Measurements from ENCODE around the gene RIPPLY1.

The RIPPLY1 gene, protein sequence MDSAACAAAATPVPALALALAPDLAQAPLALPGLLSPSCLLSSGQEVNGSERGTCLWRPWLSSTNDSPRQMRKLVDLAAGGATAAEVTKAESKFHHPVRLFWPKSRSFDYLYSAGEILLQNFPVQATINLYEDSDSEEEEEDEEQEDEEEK

GRCh38 chrX:106903291-106903824, at the start of gene RIPPLY1:
Gene RIPPLY1 (minus strand): TSS chrX:106903341. CDS start chrX:106903287, 54 bp downstream.
- DNase-seq: no peak
- intact Hi-C loops (cut with DNase I): no loop called here

GRCh38 chrX:106952538-106952937, 49.4 kb upstream of the RIPPLY1 start:
- intact Hi-C loops (cut with DNase I): loop anchor here (5.0 kb wide), 1 partner anchor 55 kb away; no protein-coding TSS in a partner anchor
- no peak for DNase-seq

DNA sequence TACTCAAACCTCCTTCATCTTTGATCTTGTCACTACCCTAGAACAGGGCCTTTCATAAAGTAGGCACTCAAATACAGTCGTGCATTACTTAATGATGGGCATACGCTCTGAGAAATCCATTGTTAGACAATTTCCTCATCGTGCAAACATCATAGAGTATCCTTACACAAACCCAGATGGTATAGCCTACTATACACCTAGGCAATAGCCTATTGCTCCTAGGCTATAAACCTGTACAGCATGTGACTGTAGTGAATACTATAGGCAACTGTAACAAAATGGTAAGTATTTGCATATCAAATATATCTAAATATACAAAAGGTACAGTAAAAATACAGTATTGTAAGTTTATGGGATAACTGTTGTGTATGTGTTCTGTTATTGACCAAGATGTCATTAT, 48.9 kb upstream of the RIPPLY1 start:
- no peak for DNase-seq
- intact Hi-C loops (cut with DNase I): loop anchor here (5.0 kb wide), 1 partner anchor 55 kb away; no protein-coding TSS in a partner anchor

GRCh38 chrX:106951230-106951629, 48.1 kb upstream of the RIPPLY1 start:
- no peak for DNase-seq
- intact Hi-C loops (cut with DNase I): loop anchor here (5.0 kb wide), 1 partner anchor 54 kb away; no protein-coding TSS in a partner anchor

DNA sequence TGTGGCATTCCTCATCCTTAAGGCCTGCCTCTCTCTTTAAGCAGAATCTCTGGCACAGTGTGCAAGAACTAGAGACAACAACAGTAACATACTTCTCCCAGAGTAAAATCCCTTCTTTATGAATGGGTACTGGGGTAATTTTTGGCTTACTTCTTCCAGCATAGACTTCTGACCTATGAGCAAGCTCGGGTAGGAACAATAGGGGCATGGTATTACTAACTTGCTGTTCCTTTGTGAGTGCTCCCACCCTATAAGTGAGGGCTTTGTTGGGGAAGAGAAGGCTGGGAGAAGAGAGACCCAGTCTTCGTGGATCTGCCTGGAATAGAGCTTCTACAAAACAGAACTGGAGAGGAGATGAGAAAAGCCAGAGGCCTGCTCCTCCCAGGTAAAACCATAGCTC, 47.2 kb upstream of the RIPPLY1 start:
- intact Hi-C loops (cut with DNase I): loop anchor here (5.0 kb wide), 1 partner anchor 53 kb away; no protein-coding TSS in a partner anchor
- peak in 3 of 42 donors; percentile 1 to 28 (median 26) for DNase-seq

- intact Hi-C loops (cut with DNase I): no loop called here
- no peak for DNase-seq
Measured at GRCh38 chrX:106949366-106949765, 46.2 kb upstream of the RIPPLY1 start.

- no peak for DNase-seq
Measured at GRCh38 chrX:106948641-106949040, 45.5 kb upstream of the RIPPLY1 start.

GRCh38 chrX:106946464-106946863, 43.3 kb upstream of the RIPPLY1 start:
- DNase-seq: no peak

More at GRCh38 chrX:106948641-106949040, 45.5 kb upstream of the RIPPLY1 start:
- intact Hi-C loops (cut with DNase I): no loop called here

GRCh38 chrX:106940068-106940467, 36.9 kb upstream of the RIPPLY1 start:
- no peak for DNase-seq
- intact Hi-C loops (cut with DNase I): no loop called here

More at GRCh38 chrX:106946464-106946863, 43.3 kb upstream of the RIPPLY1 start:
- intact Hi-C loops (cut with DNase I): no loop called here

- intact Hi-C loops (cut with DNase I): no loop called here
Measured at GRCh38 chrX:106939566-106939965, 36.4 kb upstream of the RIPPLY1 start.

GRCh38 chrX:106936246-106936645, 33.1 kb upstream of the RIPPLY1 start:
- intact Hi-C loops (cut with DNase I): no loop called here
- no peak for DNase-seq

More at GRCh38 chrX:106939566-106939965, 36.4 kb upstream of the RIPPLY1 start:
- peak in 13 of 42 donors; percentile 2 to 62 (median 13) for DNase-seq

- DNase-seq: no peak
- intact Hi-C loops (cut with DNase I): no loop called here
Measured at GRCh38 chrX:106935175-106935574, 32.0 kb upstream of the RIPPLY1 start.

- intact Hi-C loops (cut with DNase I): no loop called here
- DNase-seq: no peak
Measured at GRCh38 chrX:106933538-106933961, 30.4 kb upstream of the RIPPLY1 start.

DNA sequence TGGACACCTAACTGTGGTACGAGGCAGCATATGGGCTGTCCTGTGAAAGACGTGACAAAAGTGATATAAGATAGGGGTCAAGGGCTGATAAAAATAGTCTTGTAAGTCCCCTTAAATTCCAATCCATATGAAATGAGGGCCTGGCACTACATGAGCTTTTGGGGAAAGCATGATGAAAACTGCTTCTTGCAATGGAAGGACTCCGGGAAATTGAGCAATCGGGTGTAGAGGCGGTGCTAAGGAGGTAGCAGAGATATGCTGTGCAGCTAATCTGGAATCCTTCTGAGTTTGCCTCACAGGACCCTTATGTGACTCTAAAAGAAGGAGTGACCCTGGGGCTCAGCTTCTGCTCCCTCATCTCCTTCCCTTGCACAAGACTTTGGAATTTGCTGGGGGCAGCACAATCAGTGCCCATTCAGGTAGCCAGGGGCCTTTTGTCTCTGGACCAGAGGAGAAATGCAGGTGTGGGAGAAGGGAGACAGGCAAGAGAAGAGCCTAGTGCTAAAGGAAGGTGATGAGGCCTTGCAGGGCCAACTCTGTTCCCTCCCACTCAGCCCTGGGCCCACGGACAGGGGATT, 29.9 kb upstream of the RIPPLY1 start:
- intact Hi-C loops (cut with DNase I): no loop called here
- DNase-seq: no peak

DNA sequence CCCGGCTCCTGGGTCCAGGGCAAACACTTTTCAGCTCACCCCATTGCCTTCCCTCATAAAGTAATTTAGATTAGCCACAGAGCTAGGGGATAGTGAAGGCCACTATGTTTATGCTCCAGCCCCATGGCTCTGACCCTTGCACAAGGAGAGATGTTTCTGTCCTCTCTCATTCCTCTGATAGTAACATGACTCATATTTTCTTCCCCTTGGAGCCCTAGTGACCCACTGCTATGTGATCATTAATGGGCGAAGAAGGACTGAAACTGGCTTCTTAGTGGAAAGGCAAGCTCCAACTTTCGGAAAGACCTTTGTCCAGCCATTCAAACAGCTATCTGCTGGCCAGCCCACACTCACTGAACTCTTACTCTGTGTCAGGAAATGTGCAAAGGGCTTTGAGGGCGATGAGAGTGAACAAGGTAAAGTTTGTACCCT, 29.4 kb upstream of the RIPPLY1 start:
- no peak for DNase-seq
- intact Hi-C loops (cut with DNase I): no loop called here

DNA sequence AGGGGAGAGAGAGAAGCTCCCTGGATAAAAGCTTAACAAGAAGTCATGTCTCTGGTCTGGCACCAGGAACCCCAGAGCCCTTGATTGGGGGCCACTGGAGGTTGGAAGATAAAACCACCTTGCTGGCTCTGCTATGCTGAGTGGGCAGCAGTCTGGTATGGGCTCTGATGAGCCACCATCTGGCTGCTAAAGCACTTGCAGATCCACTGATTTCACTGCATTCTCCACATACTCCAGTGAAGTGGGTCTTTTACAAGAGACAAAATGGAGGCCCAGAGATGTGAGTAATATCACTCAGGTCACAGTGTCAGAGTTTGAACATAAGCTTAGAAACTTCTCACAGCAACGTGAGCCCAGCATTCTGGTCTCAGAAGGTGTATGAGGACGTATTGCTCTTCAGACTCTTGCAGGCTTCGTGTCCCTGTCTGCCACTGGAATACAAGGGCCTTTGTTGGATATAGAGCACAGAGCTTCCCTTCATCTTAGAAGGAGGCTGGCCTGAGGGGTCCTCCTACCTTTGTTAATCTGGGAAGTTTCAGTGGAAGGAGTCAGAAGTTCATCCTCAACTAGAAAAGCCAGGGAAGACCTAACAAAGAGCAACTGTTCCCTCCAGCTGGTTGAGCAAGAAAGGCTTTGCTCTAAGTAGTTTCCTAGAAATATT, 28.8 kb upstream of the RIPPLY1 start:
- DNase-seq: no peak
- intact Hi-C loops (cut with DNase I): no loop called here

- intact Hi-C loops (cut with DNase I): no loop called here
- DNase-seq: no peak
Measured at GRCh38 chrX:106928227-106928626, 25.1 kb upstream of the RIPPLY1 start.

GRCh38 chrX:106927700-106928099, 24.6 kb upstream of the RIPPLY1 start:
- intact Hi-C loops (cut with DNase I): no loop called here
- DNase-seq: no peak

GRCh38 chrX:106927023-106927422, 23.9 kb upstream of the RIPPLY1 start:
- intact Hi-C loops (cut with DNase I): no loop called here
- no peak for DNase-seq

DNA sequence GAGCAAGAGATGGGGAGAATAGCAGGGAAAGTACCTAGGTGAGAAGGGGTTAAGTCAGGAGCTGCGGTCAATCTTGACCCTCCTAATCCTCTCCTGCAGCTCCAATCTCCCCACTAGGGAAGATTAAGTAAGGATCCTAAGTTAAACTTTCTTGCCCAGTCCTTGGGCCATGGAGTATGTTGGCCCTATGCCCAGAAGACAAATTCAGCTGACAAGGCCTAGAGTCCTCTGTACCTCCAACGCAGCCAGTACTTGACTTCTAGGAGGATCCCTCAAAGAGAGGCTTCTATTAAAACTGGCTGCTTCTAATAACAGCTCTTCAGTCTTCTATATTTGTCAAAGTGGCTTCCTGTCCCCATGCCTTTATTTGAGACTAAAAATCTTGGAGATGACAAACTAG, 18.5 kb upstream of the RIPPLY1 start:
- no peak for DNase-seq
- intact Hi-C loops (cut with DNase I): no loop called here
